Lung (tissue), 12 donors: ENCODE measurements around the gene TSN. TPM values are rescaled to one million over a fixed set of nuclear protein-coding genes. Genes with fewer than 3 reads are reported as not detected.
A peak's percentile ranks its signal among the peaks of the same experiment; 100 is the strongest.

Source experiments
- ATAC-seq: fragments of 200-7000 bp; cut with Tn5 transposase; one replicate; pipeline ENCODE4 v1.9.1; 2020; ENCODE audit warnings: moderate number of reproducible peaks; ENCODE audit not compliant: insufficient read depth, low FRiP score
- DNase-seq, 3 donors: peaks; one replicate each; pipeline ENCODE4 v3.0.0-alpha.2; 2013 to 2017
- H3K27ac ChIP-seq, 2 donors: one replicate each; pipeline ENCODE4 v1.5.1; 2013; ENCODE audit warnings: mild to moderate bottlenecking in 2 of 2, moderate library complexity in 2 of 2, control low read depth in 1 of 2, inconsistent platforms in 1 of 2, low read depth in 1 of 2, low read length in 1 of 2
- H3K27me3 ChIP-seq, 3 donors: one replicate each; pipeline ENCODE4 v1.5.1; 2013; ENCODE audit warnings: low read length in 2 of 3; ENCODE audit not compliant: control insufficient read depth in 3 of 3, insufficient read depth in 3 of 3
- H3K36me3 ChIP-seq, 4 donors: one replicate each; pipeline ENCODE4 v1.5.1; 2013; ENCODE audit warnings: low read length in 4 of 4, mild to moderate bottlenecking in 1 of 4, moderate library complexity in 1 of 4; ENCODE audit not compliant: control insufficient read depth in 4 of 4, insufficient read depth in 4 of 4
- H3K4me1 ChIP-seq, 5 donors: one replicate each; pipeline ENCODE4 v1.5.1; 2013; ENCODE audit warnings: low read length in 5 of 5, mild to moderate bottlenecking in 2 of 5, moderate library complexity in 1 of 5; ENCODE audit not compliant: control insufficient read depth in 5 of 5, insufficient read depth in 5 of 5
- H3K4me3 ChIP-seq: one replicate; pipeline ENCODE4 v1.5.1; 2013; ENCODE audit warnings: mild to moderate bottlenecking, control low read depth, moderate library complexity
- H3K9ac ChIP-seq, 2 donors: one replicate each; pipeline ENCODE4 v1.5.1; 2013; ENCODE audit warnings: low read length in 2 of 2, control low read depth in 1 of 2; ENCODE audit not compliant: insufficient read depth in 1 of 2
- H3K9me3 ChIP-seq, 4 donors: one replicate each; pipeline ENCODE4 v1.5.1; 2013; ENCODE audit warnings: low read length in 3 of 4, mild to moderate bottlenecking in 1 of 4, moderate library complexity in 1 of 4; ENCODE audit not compliant: control insufficient read depth in 4 of 4, insufficient read depth in 3 of 4
- CTCF ChIP-seq: IDR thresholded peaks from 2 replicates; pipeline ENCODE4 v1.5.1; 2012; ENCODE audit warnings: mild to moderate bottlenecking; ENCODE audit errors: control extremely low read depth, extremely low read depth
- WGBS, 2 donors: extraction: QIAGEN DNeasy Blood & Tissue Kit; methylation state at CpG; one replicate each; pipeline ENCODE4 v1.1.7; 2013; 5-methylcytosine and 5-hydroxymethylcytosine counted together
- polyA plus RNA-seq, 2 donors: library from polyadenylated mRNA; stranded (reverse); fragments of 200-250 nt; gene quantifications; one replicate each; pipeline ENCODE4 v1.2.1, GENCODE V29; 2013
- total RNA-seq, 2 donors: library from RNA; depleted of rRNA in 1 of 2; stranded (reverse); fragments of >200 nt in 1 of 2; gene quantifications; one replicate each; pipeline ENCODE4 v1.2.1, GENCODE V29; 2014 to 2021
- donor health status: control.
- donor health status: control.
- donor health status: Bipolar disorder and iron deficiency.
- donor health status: healthy.
- donor health status: DM: yes; HTN: yes; CAD: no.

Gene TSN
- total and polyA plus RNA-seq, 4 donors: 20.5 to 53.8 (median 39.1) TPM

- 24 to 27% methylated on average over 10 of the region's 10 CpGs for WGBS, 2 donors
- no peak for ATAC-seq
- H3K36me3 ChIP-seq: peaks cover 10 to 24% (median 15%) of the 10 kb centered on the region in 4 donors
- no peaks in the 10 kb centered on the region for H3K9me3 ChIP-seq
- H3K27ac ChIP-seq: no peak overlapping the region
- peak overlapping the region; percentile 52 to 91 for H3K9ac ChIP-seq
- no peaks in the 10 kb centered on the region for H3K27me3 ChIP-seq
- DNase-seq: peak in 2 of 3 donors; percentile 15 to 26
- no peak for TF ChIP-seq CTCF
- peak overlapping the region; percentile 94 for H3K4me3 ChIP-seq
- H3K4me1 ChIP-seq: peaks cover 0 to 10% (median 2%) of the 10 kb centered on the region in 5 donors
Observed at GRCh38 chr2:121735518-121736074, 19.9 kb upstream of the TSN start.

- Histone ChIP-seq H3K27ac (peak overlapping the region; percentile 65 to 92), H3K9me3 (no peaks in the 10 kb centered on the region), H3K27me3 (no peaks in the 10 kb centered on the region), H3K4me1 (peaks cover 0 to 10% (median 2%) of the 10 kb centered on the region in 5 donors), H3K4me3 (peak overlapping the region; percentile 94), H3K36me3 (peaks cover 10 to 22% (median 13%) of the 10 kb centered on the region in 4 donors), H3K9ac (peak overlapping the region; percentile 52 to 91)
- no peak for TF ChIP-seq CTCF
- WGBS, 2 donors: 0% methylated on average over 8 of the region's 8 CpGs
- DNase-seq (peak in 1 of 3 donors; percentile 26), ATAC-seq (no peak)
Observed at GRCh38 chr2:121736140-121736461, 19.4 kb upstream of the TSN start.

- WGBS, 2 donors: 0 to 1% methylated on average over 80 to 93 of the region's 93 CpGs
- H3K27me3 ChIP-seq: peaks cover 0 to under 1% (median 0%) of the 10 kb centered on the region in 3 donors
- H3K4me3 ChIP-seq: peak within 1 kb of the TSS; percentile 94
- ATAC-seq: peak; percentile 99
- peak within 1 kb of the TSS; percentile 65 to 92 for H3K27ac ChIP-seq
- peak; percentile 99 to 100 (median 99) for DNase-seq
- H3K9ac ChIP-seq: peak within 1 kb of the TSS; percentile 52 to 91
- TF ChIP-seq CTCF: no peak
- H3K36me3 ChIP-seq: peaks cover 5 to 16% (median 10%) of the 10 kb centered on the region in 4 donors
- peaks cover 0 to 10% (median 2%) of the 10 kb centered on the region in 5 donors for H3K4me1 ChIP-seq
- no peaks in the 10 kb centered on the region for H3K9me3 ChIP-seq
Observed at GRCh38 chr2:121736462-121737336, 18.8 kb upstream of the TSN start, which contains the start of gene NIFK. TSS of gene NIFK (minus strand) at chr2:121736875. CDS start at chr2:121736850, 25 bp downstream.
